Activated CD4-positive, alpha-beta T cell treated with anti-CD3 and anti-CD28 coated beads, Interleukin-2, Interleukin-4, amounts not matched to agents 100 ng/mL and 50 ng/mL, durations not matched to agents 16 hours and 8 hours (primary cell): ENCODE data around the gene ZNF888.
"Not testable (repeated sequence)": the region's sequence is repeated elsewhere in the genome, so short reads cannot be mapped to it uniquely, and the experiment has no call there.

Experiments used
- DNase-seq: peaks from one replicate; pipeline ENCODE4 v3.0.0-alpha.2; 2020; ENCODE audit warnings: low spot score

Gene ZNF888

DNA sequence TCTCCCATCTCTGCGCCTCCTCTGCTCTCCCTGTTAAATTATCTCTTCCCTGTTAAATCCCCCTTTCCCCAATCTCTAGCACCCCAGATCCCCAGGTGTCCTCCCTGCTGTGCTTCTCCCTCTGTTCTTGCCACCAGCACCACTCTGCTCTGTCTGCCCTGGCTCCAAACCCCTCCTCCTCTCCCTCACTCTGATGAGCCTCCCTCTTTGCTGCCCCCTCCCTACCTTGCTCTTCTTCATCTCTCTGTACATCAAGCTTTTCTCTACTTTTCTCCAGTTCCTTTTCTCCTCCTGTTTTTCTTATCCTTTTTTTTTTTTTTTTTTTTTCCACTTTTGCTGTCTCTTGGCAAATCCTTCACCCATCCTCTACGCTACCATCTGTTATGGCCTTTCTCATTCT lies 18.3 kb upstream of the ZNF888 start:
- DNase-seq, result not testable (repeated sequence)

DNA sequence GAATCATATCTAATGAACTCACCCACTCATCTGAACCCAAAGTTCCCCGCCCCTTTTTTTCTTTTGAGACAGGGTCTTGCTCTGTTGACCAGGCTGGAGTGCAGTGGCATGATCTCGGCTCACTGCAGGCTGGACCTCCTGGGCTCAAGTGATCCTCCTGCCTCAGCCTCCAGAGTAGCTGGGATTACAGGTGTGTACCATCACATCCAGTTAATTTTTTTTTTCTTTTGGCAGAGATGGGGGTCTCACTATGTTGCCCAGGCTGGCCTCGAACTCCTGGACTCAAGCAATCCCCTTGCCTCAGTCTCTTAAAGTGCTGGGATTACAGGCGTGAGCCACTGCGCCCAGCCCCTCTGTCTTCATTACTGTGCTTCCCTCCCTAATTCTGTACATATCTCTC lies 17.7 kb upstream of the ZNF888 start:
- not testable (repeated sequence) for DNase-seq

- no peak for DNase-seq
These were observed 15.5 kb upstream of the ZNF888 start for GRCh38 chr19:52938761-52939160.

DNA sequence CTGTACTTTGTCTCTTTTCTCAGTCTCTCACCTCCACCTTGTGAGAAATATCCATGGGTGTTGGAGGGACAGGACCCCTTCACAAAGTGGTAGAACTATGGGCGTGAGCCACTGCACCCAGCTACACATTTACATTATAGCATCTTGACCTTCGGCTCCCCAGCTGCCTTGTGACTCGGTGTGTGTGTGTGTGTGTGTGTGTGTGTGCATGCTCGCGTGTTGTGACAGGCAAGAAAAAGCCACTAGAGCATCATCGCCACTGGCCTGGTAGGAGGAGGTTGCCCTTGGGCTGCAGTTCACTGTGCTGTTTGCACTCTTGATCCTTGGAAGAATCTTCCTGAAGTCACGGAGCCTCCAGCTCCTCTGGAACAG lies 13.7 kb upstream of the ZNF888 start:
- DNase-seq, result no peak

DNA sequence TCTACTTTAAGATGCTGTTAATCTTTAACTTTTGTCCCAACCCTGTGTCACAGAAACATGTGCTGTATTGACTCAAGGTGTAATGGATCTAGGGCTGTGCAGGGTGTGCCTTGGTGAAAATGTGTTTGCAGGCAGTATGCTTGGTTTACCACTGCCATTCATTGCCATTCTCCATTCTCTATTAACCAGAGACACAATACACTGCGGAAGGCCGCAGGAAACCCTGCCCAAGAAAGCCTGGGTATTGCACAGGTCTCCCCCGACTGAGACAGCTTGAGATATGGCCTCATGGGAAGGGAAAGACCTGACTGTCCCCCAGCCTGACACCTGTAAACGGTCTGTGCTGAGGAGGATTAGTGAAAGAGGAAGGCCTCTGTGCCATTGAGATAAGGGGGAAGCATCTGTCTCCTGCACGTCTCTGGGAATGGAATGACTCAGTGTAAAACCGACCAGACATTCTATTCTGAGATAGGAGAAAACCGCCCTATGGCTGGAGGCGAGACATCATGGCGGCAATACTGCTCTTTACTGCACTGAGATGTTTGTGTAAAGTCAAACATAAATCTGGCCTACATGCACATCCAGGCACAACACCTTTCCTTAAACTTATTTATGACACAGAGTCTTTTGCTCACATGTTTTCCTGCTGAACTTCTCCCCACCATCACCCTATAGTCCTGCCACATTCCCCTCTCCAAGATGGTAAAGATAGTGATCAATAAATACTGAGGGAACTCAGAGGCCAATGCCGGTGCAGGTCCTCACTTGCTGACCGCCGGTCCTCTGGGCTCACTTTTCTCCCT lies 13.1 kb upstream of the ZNF888 start:
- DNase-seq, result no peak

DNA sequence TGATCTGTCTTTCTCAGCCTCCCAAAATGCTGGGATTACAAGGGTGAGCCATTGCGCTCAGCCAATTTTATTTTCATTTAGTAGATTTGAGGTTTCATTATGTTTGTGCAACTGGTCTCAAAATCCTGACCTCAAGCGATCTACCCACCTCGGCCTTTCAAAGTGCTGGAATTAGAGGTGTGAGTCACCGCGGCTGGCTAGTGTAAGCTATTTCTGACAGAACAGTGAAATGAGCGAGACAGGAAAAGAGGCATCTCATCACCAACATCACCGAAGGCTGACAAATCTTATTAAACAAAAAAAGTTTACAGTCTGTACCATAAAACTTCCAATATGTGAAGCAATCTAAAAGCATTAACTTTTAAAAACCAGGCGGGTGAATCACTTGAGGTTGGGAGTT lies 12.2 kb upstream of the ZNF888 start:
- no peak for DNase-seq

GRCh38 chr19:52924641-52925040 lies 1.4 kb upstream of the ZNF888 start:
- not testable (repeated sequence) for DNase-seq

GRCh38 chr19:52923778-52924593 lies 758 bp upstream of the ZNF888 start:
- no peak for DNase-seq

DNA sequence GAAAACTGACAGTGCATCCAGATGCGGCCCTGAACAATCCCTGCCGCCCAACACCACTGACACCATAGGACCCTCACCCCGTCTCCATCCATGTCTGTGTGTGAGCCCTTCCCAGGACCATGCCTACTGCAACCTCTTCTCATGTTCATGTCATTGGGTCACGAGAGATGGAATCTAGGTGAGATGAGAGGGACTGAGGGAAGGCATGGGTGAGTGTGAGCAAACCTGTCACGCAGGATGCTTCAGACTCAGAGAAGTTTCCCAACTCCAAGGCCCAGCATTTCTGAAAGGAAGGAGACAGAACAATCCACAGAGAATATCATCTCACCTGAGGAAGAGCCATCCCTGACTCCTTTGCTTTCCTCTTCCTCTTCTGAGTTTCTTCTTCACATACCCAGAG lies 5.7 kb downstream of the ZNF888 start:
- DNase-seq, result no peak

GRCh38 chr19:52910648-52911047 lies 12.6 kb downstream of the ZNF888 start:
- DNase-seq, result no peak

DNA sequence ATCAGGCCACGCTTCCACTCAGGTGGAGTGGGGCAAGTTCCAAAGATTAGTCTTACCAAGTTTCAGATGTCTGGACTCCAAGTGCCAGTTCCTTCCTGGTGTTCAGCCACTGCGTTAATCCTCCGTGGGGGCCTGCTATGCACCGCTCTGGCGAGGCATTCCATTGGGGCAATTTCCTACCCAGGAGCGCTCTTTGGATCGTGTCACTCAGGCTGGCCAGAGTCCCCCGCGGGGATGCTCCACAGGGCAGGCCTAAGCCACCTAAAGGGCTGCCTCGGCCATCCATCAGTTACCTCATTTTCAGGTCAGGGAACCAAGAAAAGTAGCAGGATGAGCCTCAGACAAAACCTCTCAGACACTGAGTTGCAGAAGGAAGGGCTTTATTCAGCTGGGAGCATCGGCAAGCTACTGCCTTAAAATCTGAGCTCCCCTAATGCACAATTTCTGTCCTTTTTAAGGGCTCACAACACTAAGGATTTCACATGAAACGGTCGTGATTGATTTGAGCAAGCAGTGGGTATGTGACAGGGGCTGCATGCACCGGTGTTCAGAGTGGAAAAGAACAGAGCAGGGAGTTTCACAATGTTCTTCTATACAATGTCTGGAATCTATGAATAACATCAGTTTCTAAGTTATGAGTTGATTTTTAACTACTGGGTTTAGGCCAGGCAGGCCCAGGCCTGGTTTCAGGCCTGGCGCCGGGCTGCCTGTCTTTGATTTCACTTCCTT lies 19.0 kb downstream of the ZNF888 start:
- not testable (repeated sequence) for DNase-seq

DNA sequence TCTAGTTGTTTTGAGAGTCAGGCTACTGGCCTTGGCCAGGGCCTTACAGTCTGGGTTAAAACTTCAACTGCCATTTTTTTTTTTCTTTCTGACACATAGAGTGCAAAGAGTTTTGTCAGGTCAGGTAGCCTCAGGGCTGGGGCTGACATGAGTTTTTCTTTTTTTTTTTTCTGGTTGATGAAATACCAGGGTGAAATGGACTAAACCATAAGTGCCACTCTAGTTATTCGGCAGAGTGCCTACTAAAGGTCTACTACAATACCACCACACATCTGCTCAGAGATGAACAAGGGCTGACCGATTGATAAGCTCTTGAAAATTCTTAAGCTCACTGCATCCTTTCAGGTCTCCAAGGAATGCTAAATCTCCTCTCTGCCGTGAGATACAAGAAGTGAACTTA lies 21.4 kb downstream of the ZNF888 start:
- DNase-seq, result no peak

DNA sequence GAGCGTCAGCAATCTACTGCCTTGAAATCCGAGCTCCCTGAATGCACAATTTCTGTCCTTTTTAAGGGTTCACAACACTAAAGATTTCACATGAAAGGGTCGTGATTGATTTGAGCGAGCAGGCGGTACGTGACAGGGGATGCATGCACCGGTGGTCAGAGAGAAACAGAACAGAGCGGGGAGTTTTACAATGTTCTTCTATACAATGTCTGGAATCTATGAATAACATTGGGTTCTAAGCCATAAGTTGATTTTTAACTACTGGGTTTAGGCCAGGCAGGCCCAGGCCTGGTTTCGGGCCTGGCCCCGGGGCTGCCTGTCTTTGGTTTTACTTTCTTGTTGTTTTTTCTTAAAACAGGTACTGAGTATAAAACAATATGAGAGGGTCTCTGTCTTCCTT lies 24.6 kb downstream of the ZNF888 start:
- not testable (repeated sequence) for DNase-seq

DNA sequence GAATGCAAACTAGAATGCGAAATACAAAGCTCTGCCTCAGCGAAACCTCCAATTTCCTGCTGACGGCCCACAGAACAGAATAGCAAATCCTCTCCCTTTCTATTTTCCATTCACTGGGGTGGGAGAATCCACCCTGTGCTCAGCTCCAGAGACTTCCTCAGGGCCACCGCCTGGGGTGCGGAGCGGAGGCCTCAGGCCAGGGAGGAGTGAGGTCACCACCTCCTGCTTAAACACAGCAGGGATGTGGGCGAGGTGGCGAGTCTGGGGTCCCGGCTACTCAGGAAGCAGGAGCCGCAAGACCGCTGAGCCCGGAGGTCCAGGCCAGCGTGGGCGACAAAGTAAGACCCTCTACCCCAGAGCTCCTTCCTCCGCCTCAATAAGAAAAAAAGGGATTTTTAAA lies 25.1 kb downstream of the ZNF888 start:
- no peak for DNase-seq

- peak; percentile 68 for DNase-seq
These were observed 25.9 kb downstream of the ZNF888 start, which contains the start of gene ZNF320 for GRCh38 chr19:52897138-52897935. TSS of gene ZNF320 (minus strand) at chr19:52897635. CDS start at chr19:52890255, 7,380 bp downstream.

DNA sequence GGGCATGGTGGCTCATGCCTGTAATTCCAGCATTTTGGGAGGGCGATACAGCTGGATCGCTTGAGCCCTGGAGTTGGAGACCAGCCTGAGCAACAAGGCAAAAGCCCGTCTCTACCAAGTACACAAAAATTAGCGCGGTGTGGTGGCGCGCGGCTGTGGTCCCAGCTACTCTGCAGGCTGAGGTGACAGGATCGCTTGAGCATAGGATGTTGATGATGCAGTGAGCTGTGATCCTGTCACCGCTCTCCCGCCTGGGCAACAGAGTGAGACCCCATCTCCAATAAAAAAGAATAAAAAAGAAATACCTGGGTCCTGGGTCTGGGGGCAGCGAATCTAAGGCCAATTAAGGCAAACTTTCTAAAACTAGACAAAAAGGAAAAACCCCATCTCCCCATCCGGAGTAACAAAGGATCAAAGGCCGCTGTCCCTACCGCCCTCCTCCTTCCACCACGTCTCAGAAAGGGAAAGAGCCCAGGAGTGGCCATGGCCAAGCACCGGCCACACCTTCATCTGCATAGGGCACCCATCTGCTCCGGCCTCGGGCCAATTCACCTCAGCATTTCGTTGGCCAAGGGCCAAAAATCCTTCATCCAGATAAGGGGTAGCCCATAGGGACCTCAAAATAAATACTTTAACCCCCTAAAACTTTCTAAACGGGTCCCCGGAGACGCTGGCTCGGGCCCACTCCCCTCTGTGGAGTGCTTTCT lies 26.6 kb downstream of the ZNF888 start:
- no peak for DNase-seq

DNA sequence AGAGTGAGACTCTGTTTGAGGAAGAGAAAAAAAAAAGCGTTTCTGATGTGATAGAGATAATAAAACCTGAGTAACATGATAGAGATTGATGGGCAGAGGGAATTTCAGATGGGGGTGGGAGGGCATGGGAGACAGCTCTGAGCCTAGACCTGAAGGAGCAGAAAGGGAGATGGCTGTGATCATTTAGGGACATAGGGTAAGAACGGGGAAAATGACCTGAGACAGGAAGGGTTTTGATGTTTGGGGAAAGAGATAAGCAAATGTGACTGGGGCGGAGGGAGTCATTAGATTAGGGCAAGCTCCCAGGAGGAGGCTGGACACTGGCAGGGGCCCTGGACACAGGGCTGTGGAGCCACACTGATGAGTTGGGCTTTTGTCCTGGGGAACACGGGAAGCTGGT lies 31.9 kb downstream of the ZNF888 start:
- DNase-seq, result no peak

GRCh38 chr19:52889931-52890330 lies 33.3 kb downstream of the ZNF888 start:
- no peak for DNase-seq

- DNase-seq, result no peak
These were observed 34.2 kb downstream of the ZNF888 start for GRCh38 chr19:52889076-52889475.

DNA sequence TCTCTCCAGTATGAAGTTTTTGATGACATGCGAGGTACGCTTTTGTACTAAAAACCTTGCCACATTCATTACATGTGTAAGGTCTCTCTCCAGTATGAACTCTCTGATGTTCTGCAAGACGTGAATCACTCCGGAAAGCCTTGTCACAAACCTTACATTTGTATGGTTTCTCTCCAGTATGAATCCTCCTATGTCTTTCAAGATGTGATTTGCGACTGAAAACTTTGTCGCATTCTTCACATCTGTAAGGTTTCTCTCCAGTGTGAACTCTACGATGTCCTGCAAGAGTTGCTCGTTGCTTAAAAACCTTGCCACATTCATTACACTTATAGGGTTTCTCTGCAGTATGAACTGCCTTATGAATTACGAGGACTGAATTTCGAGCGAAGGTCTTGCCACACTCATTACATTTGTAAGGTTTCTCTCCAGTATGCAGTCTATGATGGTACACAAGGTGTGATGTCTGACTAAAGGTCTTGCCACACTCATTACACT lies 42.3 kb downstream of the ZNF888 start:
- no peak for DNase-seq

DNA sequence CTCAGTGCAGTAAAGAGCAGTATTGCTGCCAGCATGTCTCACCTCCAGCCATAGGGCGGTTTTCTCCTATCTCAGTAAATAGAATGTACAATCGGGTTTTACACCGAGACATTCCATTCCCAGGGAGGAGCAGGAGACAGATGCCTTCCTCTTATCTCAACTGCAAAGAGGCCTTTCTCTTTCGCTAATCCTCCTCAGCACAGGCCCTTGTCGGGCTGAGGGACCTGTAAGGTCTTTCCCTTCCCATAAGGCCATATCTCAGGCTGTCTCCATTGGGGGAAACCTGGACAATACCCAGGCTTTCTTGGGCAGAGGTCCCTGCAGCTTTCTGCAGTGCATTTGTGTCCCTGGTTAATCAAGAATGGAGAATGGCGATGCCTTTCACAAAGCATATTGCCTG lies 50.2 kb downstream of the ZNF888 start:
- DNase-seq, result not testable (repeated sequence)
